NOMO-1 treated with DMSO at 0.1 percent for 48 hours (cell line): ENCODE data around the gene ELP5.

Experiments
- DNase-seq: peaks from one replicate; lab custom pipeline; 2025; ENCODE audit not compliant: unreplicated experiment; lab: John Stamatoyannopoulos, UW

The ELP5 gene

DNA sequence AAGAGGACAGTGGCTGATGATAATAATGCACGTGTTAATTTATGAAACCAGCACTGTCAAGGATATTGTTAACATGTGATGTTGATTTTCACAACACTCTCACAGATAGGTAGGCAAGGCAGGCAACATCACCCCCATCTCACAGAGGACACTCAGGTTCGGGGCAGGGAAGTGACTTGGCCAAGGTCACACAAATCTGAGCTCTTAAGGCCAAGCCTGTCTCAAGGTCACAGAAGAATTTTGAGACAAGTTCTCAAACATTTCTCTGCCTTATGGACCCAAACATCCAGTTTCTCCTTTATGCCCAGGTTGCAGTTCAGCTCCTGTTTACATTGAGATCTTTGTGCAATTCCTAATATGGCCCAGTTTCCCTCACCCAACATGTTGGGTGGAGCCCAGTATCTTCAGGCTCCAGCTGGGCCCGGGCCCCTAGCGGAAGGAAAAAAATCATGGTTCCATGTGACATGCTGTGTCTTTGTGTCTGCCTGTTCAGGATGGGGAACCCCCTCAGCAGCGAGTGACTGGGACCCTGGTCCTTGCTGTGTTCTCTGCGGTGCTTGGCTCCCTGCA is 30.8 kb downstream of the ELP5 start:
- no peak for DNase-seq

DNA sequence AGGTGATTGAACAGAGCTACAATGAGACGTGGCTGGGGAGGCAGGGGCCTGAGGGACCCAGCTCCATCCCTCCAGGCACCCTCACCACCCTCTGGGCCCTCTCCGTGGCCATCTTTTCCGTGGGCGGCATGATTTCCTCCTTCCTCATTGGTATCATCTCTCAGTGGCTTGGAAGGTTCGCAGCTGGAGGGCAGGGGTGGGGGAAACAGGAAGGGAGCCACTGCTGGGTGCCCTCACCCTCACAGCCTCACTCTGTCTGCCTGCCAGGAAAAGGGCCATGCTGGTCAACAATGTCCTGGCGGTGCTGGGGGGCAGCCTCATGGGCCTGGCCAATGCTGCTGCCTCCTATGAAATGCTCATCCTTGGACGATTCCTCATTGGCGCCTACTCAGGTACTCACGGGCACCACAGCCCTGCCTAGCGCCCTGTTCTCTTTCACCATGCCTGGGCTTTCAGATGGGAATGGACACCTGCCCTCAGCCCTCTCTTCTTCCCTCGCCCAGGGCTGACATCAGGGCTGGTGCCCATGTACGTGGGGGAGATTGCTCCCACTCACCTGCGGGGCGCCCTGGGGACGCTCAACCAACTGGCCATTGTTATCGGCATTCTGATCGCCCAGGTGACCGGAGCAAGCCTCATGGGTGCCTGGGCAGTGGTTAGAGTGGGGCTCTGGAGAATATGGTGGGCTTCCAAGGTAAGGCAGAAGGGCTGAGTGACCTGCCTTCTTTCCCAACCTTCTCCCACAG is 31.6 kb downstream of the ELP5 start:
- no peak for DNase-seq

DNA sequence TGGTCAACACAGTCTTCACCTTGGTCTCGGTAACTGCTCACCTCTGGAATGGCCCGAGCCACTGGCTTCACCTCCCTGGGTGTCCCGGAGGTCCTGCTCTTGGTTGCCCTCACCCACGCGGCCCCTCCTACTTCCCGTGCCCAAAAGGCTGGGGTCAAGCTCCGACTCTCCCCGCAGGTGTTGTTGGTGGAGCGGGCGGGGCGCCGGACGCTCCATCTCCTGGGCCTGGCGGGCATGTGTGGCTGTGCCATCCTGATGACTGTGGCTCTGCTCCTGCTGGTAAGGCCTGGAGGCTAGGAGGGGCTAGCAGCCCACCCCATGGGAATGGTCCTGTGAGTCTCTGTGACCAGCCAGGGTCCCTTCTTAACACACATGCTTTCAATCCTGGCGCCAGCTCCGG is 32.9 kb downstream of the ELP5 start:
- DNase-seq: no peak

DNA sequence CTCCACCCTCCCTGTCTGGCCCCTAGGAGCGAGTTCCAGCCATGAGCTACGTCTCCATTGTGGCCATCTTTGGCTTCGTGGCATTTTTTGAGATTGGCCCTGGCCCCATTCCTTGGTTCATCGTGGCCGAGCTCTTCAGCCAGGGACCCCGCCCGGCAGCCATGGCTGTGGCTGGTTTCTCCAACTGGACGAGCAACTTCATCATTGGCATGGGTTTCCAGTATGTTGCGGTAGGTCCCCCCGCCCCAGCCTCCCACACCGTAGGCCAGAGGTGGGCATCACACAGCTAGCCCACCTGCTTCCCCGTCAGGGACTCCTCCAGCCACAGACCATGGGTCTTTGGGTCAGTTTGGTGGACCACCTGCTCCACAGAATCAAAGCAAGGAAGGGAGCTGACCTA is 33.7 kb downstream of the ELP5 start:
- DNase-seq: no peak

DNA sequence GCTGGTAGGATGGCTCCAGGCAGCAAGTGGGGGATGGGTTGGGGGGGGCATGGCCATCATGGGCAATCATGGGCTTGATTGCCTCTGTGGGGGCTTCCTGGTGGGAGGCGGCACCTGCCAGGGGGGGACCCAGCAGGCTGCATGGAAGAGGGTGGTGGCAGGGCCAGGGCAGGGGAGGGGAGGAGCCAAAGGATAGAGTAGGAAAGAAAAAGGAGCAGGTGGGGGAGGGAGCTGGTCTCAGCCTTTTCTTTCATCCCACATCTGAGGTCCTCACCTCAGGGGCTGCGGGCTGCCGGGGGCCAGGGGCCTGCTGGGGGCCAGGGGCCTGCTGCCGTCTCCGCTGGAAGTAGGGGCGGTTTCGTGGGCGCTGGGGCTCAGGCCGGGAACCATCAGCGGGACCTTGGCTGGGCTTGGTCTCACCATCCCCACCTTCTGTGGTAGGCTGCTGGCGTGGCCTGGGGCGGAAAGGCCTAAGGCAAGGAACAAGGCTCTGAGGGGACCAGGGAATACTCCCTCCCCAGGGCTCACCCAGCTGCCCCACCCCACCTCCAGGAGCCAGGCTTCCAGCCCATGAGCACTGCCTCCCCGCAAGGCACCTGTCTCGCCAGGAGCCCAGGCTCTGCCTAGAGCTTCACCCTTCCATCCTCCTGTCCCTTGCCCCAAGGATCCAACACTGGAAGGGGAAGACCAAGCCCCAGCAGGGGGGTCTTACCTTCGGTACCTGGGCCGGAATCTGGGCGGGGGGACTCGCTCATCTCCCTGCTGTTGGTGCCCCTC is 37.4 kb downstream of the ELP5 start:
- DNase-seq: no peak

DNA sequence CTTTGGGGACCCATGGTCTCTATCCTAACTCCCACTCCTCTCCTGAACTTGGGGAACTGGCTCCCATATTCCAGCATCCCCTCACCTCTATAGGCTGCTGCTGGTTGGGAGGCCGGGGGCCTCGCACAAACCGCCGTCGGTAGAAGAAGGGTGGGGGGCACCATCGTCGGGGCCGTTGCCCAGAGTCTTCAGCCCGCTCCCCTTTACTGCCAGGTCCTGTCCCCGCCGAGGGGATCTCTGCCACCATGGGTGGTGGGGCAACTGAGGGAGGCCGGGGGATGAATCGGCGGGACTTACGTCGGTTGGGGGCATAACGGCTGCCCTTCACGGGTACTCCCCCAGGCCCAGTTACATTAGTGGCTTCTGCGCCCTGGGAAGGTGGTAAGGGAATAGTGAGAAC is 38.2 kb downstream of the ELP5 start:
- DNase-seq: no peak

DNA sequence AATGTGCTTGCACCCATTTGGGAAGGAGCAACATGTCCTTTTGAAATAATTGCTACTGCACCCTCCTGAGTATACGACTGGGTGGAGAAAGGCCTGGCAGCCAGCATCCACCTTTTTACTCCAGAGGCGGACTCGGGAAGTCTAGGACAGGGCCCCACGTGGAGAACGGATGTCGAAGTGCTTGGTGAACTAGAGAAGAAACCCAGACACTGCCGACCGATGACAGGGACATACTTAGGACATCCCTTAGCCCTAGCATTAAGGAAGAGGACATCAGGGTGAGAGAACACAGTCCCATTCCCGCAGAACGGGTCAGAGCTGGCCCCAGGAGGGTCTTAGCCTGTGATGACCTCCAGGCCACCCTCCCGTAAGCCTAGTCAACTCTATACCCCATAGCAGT is 38.7 kb downstream of the ELP5 start:
- no peak for DNase-seq

DNA sequence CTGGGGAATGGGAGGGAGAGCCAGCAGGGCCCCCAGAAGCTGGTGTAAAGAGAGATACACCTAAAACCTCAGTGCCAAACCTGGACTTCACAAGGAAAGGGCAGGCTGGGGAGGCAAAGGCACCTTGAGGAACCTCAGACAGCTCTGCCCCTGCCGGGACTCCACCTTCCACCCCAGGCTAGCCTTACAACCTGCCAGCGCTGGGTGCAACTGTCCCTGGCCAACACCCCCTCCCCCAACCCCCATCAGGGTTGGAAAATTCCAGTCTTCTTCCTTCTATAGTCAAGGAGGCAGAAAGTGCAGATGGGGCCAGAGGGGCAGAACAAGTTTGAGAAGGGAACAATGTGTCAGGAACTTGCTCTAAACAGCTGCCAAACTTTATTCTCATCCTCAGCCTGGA is 40.2 kb downstream of the ELP5 start:
- DNase-seq: no peak

DNA sequence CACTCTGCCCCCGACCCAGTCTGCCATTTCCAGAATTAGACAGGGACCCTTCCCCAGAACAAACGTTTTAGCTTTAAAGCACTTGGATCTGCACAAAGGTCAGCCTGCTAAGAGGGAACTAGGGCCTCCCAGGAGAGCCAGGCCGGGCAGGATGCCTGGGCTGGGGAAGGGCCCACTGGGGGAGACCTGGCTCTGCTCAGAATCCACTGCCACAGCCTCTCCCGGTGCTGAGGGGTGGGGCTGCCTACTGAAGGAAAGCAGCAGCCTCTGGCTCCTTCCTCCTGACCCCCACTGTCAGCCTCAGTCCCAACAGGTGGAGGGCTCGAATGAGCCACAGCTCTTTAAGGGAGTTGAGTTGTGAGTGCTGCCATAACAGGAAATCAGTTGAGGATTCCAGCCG is 40.7 kb downstream of the ELP5 start:
- DNase-seq: no peak

DNA sequence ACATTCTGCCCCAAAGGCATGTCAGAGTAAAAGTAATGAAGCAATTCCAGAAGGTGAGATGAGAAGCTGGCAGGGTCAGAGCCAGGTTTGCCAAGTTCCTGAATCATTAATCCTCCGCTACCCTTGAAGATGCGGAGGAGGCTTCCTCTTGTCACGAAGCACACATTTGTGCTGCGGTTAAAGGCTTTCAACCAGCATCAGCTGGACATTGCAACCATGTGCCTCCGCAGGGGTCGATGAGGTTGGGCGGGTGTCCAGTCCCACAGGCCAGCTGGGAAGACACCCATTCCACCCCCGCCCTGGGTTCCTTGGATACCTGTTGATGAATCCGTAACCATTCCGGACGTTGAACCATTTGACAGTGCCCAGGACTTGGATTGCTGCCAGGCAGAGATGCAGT is 41.1 kb downstream of the ELP5 start:
- no peak for DNase-seq

DNA sequence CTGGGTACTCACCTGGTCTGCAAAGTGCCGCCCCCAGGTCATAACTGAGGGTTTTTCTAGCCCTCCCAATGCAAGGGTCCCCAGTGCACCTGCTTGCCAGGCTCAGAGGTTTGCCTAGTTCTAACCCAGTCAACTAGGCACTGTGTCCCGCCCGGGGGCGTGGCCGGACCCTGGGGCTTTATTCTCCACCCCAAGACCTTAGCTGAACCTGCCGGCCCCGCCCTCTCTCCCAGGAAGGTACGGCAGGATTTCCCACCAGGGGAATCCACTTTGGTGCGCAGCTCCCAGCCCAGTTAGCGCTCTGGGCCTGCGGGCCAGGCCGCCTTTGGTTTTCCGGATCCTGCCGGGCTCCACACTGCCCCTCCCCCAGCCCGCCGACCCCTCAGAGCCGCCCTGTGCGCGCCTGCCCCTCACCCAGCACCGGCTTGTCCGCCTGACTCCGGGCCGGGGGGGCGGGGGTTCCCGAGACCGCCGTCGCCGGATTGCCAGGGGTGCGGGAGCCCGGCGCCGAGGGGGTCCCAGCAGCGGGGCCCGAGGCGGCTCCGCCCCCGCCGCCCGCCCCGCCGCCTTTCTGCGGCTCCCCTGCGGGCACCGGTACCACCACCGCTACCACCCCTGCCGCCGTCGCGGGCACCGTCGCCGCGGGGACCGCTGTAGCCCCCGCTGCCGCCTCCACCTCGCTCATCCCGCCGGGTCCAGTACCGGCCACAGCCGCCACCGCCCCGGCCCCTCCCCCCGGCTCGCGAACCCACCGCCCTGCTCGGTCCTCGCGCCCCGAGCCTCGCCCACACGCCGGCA is 42.0 kb downstream of the ELP5 start:
- no peak for DNase-seq

DNA sequence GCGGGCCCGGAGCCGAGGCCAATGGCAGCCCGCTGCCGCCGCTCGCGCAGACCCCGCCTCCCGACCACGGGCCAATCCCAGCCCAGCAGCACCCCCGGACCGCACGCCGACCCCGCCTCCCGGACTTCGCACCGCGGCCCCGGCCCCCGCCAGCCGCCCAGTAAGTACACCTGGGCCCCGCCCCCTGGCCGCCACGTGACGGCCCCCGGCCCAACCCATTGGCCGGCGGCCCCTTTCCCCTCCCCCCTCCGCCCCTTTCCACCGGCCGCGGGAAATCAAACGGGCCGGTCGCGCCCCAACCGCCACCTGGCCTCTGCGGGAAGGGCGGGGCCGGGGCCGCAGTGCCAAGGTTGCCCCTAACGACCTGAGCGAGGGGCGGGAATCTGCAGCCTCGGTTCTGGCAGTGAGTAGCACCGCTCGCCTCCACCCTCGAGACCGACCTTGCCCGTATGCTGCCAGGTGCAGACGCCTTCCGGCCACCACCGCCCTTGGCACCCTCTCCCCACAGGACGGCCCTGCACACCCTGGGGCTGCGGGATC is 42.7 kb downstream of the ELP5 start, which contains the start of gene YBX2:
Gene YBX2 (minus strand): TSS at position 26 of the 540 bp plus-strand sequence. CDS start 139 bp downstream, outside the sequence.
- peak; percentile 66 for DNase-seq

DNA sequence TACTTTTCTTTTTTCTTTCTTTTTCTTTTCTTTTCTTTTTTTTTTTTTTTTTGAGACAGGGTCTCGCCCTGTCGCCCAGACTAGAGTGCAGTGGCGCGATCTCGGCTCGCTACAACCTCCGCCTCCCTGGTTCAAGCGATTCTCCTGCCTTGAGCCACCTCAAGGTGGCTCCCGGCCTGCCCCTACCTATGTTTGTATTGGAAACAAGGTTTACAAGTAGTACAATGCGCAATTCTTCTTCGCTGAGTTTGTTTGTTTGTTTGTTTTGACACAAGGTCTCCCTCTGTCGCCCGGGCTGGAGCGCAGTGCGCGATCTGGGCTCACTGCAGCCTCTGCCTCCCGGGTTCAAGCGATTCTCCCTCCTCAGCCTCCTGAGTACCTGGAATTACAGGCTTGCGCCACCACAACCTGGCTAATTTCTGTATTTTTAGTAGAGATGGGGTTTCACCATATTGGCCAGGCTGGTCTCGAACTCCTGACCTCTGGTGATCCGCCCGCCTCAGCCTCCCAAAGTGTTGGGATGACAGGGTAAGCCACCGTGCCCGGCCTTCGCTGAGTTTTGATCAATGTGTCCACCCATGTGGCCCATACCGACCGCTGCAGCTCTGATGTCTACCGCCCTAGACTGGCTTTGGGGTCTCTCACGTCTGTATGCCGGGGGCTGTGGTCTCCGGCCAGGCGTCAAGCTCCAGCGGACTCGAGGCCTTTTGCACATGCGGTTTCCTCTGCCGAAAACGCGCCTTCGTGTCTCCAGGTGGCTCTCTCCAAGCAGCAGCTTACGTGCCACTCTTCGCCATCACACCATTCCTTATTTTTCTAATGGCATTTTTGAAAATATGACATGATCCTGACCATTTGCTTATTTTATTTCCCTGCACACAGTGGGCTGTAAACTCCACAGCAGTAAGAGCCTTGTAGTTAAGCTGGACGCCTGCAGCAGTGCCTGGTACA is 43.5 kb downstream of the ELP5 start:
- DNase-seq: no peak

DNA sequence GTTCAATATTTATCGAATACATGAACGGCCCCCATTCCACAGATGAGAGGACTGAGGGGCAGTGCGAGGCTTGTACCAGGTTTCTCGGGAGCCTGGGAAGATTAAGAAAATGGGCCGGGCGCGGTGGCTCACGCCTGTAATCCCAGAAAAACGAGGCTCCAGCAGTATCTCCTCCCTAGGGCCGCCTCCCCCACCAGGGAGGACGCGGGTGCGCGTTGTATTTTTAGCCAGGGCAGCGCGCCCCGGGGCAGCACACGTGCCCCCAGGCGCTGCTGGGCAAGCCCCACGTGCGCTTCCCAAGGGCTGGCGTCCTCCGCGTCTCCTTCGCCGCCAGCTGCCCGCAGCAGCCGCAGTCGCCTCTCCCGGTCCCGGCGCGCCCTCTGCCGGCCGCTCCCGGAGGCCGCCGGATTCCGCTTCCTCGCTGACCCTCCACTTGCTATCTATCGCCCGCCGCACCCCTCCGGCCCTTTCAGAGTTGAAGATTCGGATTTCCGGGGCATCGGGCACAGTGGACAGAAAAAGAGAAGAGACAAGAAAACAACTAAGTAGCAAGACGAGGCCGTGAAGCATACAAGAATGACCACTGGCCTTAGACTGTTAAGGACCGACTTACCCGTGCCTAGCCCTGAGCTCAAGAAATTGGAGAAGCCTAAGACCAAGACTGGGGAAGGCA is 44.3 kb downstream of the ELP5 start:
- DNase-seq: peak; percentile 73

DNA sequence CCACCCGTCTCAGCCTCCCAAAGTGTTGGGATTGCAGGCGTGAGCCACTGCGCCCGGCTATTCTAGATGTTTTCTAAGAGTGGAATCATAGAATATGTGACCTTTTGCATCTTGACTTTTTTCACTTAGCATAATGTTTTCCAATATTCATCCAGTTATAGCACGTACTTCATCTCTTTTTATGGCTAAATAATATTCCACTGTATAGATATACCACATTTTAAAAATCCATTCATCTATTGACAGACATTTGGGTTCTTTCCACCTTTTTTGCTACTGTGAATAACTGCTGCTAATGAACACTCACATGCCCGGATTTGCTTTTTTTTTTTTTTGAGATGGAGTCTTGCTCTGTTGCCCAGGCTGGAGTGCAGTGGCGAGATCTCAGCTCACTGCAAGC is 52.2 kb downstream of the ELP5 start:
- no peak for DNase-seq

DNA sequence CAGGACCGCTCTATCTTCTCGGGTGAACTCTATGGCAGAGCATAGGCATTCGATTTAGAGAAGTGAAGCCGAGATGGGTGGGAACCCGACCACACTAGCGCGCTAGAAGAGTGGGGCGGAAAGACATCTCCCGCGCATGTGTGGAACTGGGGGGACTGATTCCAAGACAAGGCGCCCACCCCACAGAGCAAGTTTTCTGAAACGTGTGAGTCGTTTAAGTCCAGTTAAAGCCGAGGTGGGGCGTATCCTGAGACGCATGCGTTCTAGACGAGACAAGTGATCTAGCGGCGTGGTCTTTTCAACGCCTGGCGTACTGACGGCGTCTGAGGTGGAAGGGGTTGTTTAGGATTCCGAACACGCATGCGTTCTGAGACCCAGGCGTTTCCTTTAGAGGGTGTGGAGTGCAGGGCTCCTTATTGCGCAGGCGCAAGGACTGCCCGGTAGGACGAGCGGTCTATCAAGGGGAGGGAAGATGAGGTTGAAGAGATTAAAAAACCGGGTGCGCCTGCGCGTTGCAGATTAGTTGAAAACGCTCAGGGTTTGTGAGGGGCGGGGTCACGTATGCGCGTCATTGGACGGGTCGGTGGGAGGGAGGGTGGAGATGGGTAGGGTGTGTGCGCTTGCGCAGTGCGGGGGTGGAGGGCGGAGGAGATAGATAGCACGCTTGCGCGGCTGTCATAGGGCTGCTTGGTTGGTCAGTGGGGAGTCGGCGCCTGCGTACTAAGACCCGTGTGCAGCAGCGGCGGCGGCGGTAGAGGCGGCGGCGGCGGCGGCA is 55.1 kb downstream of the ELP5 start, which contains the start of gene EIF5A:
Gene EIF5A (plus strand): TSS at position 718 of the 775 bp plus-strand sequence. CDS start 2,008 bp downstream, outside the sequence.
- peak; percentile 100 for DNase-seq

DNA sequence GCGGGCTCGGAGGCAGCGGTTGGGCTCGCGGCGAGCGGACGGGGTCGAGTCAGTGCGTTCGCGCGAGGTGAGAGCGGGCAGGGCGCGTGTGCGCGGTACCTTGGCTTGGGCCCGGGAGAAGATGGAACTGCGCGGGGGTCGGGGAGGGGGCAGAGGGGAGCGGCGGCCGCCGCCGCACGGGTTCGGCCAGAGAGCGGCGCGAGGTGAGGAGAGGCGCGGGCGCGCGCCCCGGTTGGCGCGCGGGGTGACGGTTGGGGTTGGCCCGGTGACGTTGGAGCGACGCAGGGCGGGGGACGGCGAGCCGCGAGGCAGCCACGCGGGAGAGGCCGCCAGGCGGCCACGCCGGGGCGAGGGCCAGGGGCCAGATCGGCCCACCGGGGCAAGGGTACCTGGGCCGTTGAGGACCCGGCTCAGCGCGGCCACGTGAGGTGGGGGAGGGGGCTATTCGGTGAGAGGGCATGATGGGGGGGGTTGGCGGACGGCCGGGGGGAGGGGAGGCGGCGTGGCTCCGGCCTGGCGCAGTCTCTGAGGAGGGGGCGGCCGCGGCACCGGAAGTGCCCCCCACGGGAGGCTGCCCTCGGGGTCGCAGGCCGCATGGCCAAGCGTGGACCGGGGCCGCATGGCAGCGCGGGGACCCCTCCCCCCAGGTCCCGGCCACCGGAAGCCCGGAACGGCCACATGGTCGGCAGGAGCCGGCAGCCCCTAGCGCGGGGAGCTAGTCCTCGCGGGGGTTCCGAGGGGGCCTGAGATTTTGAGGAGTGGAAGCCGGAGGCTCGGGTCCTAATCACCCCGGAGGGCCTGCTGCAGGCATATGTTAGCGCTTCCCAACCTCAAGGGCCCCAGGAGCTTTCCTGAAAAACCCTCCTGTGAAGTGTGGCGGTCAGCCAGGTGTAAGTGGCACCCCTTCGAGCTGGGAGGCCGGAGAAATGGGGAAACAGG is 55.9 kb downstream of the ELP5 start:
- DNase-seq: peak; percentile 39
